ENCODE data around the gene C20orf144. TPM values are rescaled to one million over a fixed set of nuclear protein-coding genes. Genes with fewer than 3 reads are reported as not detected.

C20orf144 gene
- total RNA-seq, 4 donors from 2014 or later: 0.23 TPM; not detected in 3

DNA sequence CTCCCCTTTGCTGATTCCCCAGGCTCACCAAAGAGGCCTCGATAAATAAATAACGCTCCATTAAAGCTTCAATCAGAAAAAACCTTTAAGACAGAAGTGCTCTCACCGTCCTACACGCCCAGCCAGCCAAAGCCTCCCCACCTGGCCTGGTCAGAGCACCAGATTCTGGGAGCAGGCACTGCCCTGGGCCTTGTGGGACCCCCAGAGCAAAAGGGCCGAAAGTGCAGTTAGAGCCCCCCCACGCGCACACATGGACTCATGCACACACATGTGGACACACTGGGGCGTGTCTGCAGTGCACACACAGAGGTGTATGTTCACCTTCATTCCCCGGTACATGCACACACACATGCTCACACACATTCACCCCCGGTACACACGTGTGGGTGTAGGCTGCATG is 14.0 kb downstream of the C20orf144 start:
- peaks cover 29 to 61% (median 56%) of the 10 kb centered on the region in 4 donors for H3K4me1 ChIP-seq
- peak overlapping the region in 1 of 4 donors; percentile 80 for H3K4me3 ChIP-seq
- H3K27ac ChIP-seq (replicated peaks in 1 of 4): peak overlapping the region; percentile 93 to 97 (median 96)
- TF ChIP-seq, protein P1, sequence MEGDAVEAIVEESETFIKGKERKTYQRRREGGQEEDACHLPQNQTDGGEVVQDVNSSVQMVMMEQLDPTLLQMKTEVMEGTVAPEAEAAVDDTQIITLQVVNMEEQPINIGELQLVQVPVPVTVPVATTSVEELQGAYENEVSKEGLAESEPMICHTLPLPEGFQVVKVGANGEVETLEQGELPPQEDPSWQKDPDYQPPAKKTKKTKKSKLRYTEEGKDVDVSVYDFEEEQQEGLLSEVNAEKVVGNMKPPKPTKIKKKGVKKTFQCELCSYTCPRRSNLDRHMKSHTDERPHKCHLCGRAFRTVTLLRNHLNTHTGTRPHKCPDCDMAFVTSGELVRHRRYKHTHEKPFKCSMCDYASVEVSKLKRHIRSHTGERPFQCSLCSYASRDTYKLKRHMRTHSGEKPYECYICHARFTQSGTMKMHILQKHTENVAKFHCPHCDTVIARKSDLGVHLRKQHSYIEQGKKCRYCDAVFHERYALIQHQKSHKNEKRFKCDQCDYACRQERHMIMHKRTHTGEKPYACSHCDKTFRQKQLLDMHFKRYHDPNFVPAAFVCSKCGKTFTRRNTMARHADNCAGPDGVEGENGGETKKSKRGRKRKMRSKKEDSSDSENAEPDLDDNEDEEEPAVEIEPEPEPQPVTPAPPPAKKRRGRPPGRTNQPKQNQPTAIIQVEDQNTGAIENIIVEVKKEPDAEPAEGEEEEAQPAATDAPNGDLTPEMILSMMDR (IDR thresholded peaks at IDR 0.05): no peak
- TF ChIP-seq EP300 (IDR thresholded peaks at IDR 0.05) (no peak), POLR2A (IDR thresholded peaks at IDR 0.05; ENCODE audit: low read depth) (no peak), POLR2AphosphoS5 (IDR thresholded peaks at IDR 0.05) (no peak)
- H3K9me3 ChIP-seq: no peaks in the 10 kb centered on the region
- no peaks in the 10 kb centered on the region for H3K27me3 ChIP-seq
- DNase-seq (ENCODE audit: extremely low spot score): no peak
- intact Hi-C loops (cut with DNase I): no loop called here
- WGBS: 82% methylated on average over 11 of the region's 11 CpGs
- H3K36me3 ChIP-seq: peaks cover 0 to 8% (median 2%) of the 10 kb centered on the region in 4 donors

DNA sequence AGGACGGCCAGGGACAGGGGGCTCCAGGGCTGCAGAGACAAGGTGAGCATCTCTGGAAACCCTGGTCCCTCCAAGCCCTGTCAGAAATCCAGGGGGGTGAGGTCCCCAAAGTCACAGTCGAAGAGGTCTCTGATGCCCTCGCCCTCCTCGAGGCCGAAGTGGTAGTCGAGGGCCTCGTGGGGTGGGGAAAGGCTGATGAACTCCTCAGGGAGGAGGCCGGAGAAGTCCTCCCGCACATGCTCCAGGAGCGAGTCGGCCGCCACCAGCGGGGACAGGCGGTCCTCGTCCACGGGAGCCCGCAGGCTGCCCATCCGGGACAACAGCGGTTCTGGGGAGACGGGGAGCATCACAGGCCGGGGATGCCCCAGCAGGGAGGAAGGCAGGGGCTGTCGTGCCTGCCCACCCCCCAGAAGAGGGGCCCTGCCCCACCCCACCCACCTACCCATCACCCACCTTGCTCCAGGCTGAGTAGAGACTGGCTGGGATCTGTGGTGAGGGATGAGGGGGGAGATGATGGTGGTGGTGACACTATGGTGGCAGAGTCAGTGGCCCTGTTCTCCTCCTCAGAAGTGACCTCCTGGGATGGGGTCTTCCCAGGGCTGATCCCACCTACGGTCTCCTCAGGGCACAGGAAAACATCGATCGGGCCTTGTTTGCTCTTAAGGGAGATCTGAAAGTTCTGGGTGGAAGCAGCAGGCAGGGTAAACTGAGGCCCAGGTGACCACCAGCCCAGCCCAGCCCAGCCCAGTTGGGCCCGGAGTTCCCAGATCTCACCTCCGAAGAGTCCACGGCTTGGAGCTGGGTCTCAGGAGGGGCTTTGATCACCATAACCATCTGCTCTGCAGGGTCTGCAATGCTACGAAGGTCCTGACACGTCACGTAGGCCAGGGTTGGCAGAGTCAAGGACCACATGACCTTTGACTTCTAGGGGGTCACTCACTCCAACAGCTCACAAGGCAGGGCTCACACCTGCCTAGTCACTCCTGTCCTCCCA is 14.8 kb downstream of the C20orf144 start:
- Histone ChIP-seq H3K9me3 (no peaks in the 10 kb centered on the region), H3K27me3 (no peaks in the 10 kb centered on the region), H3K4me3 (no peak overlapping the region), H3K36me3 (no peaks in the 10 kb centered on the region), H3K4me1 (peaks cover 29 to 57% (median 53%) of the 10 kb centered on the region in 4 donors), H3K27ac (replicated peaks in 1 of 4) (peak overlapping the region; percentile 93 to 97 (median 96))
- WGBS: 96% methylated on average over 17 of the region's 31 CpGs
- no peak for TF ChIP-seq EP300 (IDR thresholded peaks at IDR 0.05)
- TF ChIP-seq, protein P1 (IDR thresholded peaks at IDR 0.05): no peak
- TF ChIP-seq POLR2A (IDR thresholded peaks at IDR 0.05; ENCODE audit: low read depth): no peak
- no peak for TF ChIP-seq POLR2AphosphoS5 (IDR thresholded peaks at IDR 0.05)
- DNase-seq (ENCODE audit: extremely low spot score): no peak
- intact Hi-C loops (cut with DNase I): no loop called here

DNA sequence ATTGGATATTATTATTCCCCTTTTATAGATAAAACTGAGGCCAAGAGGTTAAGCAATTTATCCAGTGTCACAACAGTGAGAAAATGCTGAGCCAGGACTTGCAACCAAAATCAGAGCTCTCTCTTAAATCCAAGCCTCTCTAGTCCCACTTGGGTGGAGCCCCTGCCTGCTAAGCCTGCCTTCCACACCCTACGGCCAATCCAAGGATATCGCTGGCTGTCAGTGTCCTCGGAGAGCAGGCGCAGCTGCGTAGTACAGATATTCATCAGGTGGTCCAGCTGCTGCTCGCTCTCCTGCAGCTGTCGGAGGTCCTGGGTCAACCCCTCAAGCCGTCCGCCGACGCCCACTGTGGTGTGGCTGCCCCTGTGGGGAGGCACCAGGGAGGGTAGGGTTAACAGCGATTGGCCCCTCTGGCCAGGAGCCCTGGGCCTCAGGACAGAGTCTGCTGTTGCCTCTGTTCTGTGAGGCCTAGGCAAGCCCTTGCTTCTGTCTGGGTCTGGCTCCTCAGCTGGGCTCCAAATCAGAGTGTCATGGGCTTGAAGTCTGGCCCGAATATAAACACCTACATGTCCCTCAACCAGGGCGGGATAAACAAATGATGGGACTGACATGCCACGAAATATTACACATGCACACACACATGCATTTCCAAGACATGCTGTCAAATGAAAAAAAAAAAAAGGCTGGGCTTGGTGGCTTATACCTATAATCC is 16.0 kb downstream of the C20orf144 start:
- peak overlapping the region; percentile 22 to 97 (median 94) for H3K27ac ChIP-seq (replicated peaks in 1 of 4)

DNA sequence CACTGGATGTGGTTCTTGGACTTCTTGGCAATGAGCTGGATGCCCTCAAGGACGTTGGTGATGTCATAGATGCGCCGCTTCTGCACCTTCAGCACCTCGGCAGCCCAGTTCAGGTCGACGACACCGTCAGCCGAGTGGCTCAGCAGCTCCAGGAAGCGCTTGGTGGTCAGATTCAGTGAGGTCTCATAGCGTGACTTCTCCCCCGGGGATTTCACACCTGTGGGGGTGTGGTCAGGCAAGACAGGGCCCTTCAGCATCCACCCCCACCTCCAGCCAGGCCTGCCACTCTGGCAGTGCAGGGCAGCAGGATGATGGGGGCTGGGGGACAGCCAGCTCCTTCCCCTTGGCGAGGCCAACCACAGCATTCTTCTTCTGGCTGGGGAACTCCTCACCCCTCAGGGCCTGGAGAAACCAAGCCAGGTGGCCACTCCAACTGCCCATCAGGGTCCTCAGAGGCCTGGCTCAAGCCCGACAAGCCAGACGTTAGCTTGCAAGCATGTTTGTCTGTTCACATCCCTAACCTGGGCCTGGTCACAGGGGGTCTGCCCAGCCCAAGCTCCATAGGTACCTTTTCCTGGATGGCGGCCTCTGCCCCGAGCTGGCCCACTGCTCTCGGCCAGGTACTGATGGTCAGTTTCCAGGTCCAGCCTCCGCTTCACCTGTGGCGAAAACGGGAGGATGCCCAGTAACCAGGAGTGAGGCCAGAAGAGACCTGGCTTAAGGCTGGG is 17.8 kb downstream of the C20orf144 start:
- Histone ChIP-seq H3K4me1 (peaks cover 11 to 38% (median 36%) of the 10 kb centered on the region in 4 donors), H3K9me3 (no peaks in the 10 kb centered on the region), H3K36me3 (no peaks in the 10 kb centered on the region), H3K4me3 (no peak overlapping the region), H3K27me3 (no peaks in the 10 kb centered on the region), H3K27ac (replicated peaks in 1 of 4) (no peak overlapping the region)
- WGBS: no CpG with 5 or more reads among the region's 20 CpGs
- intact Hi-C loops (cut with DNase I): no loop called here
- no peak for DNase-seq (ENCODE audit: extremely low spot score)
- TF ChIP-seq POLR2A (IDR thresholded peaks at IDR 0.05; ENCODE audit: low read depth) (no peak), POLR2AphosphoS5 (IDR thresholded peaks at IDR 0.05) (no peak), EP300 (IDR thresholded peaks at IDR 0.05) (no peak)
- TF ChIP-seq, protein P1 (IDR thresholded peaks at IDR 0.05): no peak

More for the DNA sequence above, 16.0 kb downstream of the C20orf144 start:
- H3K4me3 ChIP-seq: peak overlapping the region in 1 of 4 donors; percentile 28
- peak; percentile 26 to 44 for TF ChIP-seq POLR2AphosphoS5 (IDR thresholded peaks at IDR 0.05)
- TF ChIP-seq POLR2A (IDR thresholded peaks at IDR 0.05; ENCODE audit: low read depth): no peak
- no peaks in the 10 kb centered on the region for H3K36me3 ChIP-seq
- peaks cover 18 to 46% (median 41%) of the 10 kb centered on the region in 4 donors for H3K4me1 ChIP-seq
- no peaks in the 10 kb centered on the region for H3K27me3 ChIP-seq
- intact Hi-C loops (cut with DNase I): no loop called here
- DNase-seq (ENCODE audit: extremely low spot score): no peak
- WGBS: 75% methylated on average over 7 of the region's 15 CpGs
- no peaks in the 10 kb centered on the region for H3K9me3 ChIP-seq

Data from esophagus muscularis mucosa (tissue), 4 donors.